Right kidney (tissue), 9 donors: ENCODE results near the gene PAQR4.
A peak's percentile ranks its signal among the peaks of the same experiment; 100 is the strongest.
"Not testable (repeated sequence)": the region's sequence is repeated elsewhere in the genome, so short reads cannot be mapped to it uniquely, and the experiment has no call there.

Experiments used
- DNase-seq: peaks from one replicate; pipeline ENCODE4 v3.0.0-alpha.2; 2016
- long read RNA-seq, 8 donors: transcript quantifications; one replicate each; lab custom pipeline, GENCODE V29; 2026

Gene PAQR4
- long read RNA-seq, donor 1, partial matches to known transcripts = 0 of 5 reads
- long read RNA-seq, donor 1, other reads (novel, unspliced or antisense) = 0 of 5 reads
- long read RNA-seq, donor 2, transcript PAQR4-202 (3 exons, 2,793 nt) = major isoform, 7 of 10 reads
- long read RNA-seq, donor 2, partial matches to known transcripts = 0 of 10 reads
- long read RNA-seq, donor 2, other reads (novel, unspliced or antisense) = 0 of 10 reads
- long read RNA-seq, donor 3, partial matches to known transcripts = 0 of 5 reads
- long read RNA-seq, donor 3, other reads (novel, unspliced or antisense) = 0 of 5 reads
- long read RNA-seq, donor 4, partial matches to known transcripts = 5 of 9 reads
- long read RNA-seq, donor 4, other reads (novel, unspliced or antisense) = 0 of 9 reads
- long read RNA-seq, donor 5, transcript PAQR4-202 (3 exons, 2,793 nt) = major isoform, 5 of 6 reads
- long read RNA-seq, donor 5, partial matches to known transcripts = 0 of 6 reads
- long read RNA-seq, donor 5, other reads (novel, unspliced or antisense) = 0 of 6 reads
- long read RNA-seq, donor 6, partial matches to known transcripts = 9 of 11 reads
- long read RNA-seq, donor 6, other reads (novel, unspliced or antisense) = 0 of 11 reads
- long read RNA-seq, donor 7 = 0 reads
- long read RNA-seq, donor 8, partial matches to known transcripts = 0 of 4 reads
- long read RNA-seq, donor 8, other reads (novel, unspliced or antisense) = 0 of 4 reads

DNA sequence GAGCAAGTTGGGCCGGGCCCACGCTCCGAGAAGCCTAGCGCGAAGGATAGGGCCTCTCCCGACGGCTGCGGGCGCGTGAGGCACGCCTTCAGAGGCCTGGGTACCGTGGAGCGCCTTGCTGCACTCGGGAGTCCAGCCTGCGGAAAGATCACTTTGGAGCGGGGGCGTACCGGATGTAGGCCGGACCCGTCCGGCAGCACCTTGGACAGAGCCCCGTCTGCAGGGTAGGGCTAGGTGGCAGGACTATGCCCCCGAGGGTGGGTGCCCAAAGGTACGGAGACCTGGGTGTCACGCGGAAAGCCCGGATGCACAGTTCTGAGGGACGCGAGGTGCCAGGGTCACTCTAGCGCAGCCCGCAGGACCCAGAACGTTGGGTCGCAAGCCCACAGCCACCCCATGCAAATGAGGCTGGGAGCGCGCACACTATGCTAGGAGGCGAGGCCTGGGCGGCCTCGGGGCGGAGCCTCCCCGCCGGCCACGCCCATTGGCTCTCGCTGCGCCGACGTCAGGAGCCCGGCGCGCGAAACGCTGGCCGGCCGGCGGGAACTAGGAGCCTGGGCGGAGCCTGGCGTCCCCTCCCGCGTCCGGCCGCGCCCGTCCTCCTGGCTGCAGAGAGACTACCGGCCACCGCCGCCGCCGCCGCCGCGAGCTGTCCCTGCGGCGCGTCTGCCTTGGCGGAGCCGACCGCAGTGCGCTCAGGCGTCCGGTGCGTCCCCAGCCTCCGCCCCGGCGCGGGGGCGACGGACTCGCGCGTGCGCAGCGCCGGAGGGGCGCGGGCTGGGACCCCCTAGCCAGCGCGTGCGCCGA is at the start of gene PAQR4:
PAQR4 (plus strand) TSS at position 611 of the 807 bp plus-strand sequence. CDS start 327 bp downstream, outside the sequence.
- DNase-seq = peak; percentile 98

DNA sequence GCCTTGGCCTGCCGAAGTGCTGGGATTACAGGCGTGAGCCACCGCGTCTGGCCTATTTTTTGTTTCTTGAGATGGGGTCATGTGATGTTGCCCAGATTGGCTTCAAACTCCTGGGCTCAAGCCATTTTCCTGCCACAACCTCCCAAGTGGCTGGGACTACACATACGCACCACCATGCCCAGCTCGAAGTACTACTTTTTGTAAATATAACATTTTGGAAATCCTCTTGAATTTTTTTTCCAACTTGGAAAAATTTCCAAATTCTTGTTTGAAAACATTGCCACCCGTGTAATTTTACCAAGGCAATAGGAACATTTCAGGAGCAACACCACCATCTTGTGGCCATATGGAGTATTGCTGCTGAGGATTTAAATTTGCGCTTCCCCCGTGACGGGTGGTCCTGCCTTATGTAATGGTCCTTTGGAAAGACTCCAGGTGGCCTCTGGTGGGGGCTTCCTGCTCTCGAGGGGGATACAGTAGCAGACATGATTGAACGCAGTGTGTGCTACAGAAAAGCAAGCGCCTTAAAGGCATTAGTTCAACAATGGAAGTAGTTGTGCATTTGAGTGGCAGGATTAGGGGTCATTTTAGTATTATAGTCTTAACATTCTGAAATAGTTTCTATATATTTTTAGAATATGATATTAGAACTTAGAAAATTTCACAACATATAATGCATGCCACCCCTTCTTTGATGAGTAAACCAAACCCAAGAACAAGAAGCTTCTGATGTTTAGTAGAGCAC is 49.5 kb upstream of the PAQR4 start:
- peak; percentile 59 for DNase-seq

DNA sequence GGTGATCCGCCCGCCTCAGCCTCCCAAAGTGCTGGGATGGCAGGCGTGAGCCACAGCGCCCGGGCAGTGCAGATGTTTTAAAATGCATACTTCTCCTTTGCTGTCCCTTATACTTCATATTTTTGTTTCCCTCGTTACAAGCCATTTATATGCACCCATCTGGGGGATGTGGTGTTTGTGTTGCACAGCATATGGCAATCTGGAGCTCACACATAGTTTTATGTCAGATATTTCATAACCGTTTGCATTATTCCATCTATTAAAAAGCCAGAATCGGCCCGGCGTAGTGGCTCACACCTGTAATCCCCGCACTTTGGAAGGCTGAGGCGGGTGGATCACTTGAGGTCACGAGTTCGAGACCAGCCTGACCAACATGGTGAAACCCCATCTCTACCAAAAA is 45.7 kb upstream of the PAQR4 start:
- no peak for DNase-seq

DNA sequence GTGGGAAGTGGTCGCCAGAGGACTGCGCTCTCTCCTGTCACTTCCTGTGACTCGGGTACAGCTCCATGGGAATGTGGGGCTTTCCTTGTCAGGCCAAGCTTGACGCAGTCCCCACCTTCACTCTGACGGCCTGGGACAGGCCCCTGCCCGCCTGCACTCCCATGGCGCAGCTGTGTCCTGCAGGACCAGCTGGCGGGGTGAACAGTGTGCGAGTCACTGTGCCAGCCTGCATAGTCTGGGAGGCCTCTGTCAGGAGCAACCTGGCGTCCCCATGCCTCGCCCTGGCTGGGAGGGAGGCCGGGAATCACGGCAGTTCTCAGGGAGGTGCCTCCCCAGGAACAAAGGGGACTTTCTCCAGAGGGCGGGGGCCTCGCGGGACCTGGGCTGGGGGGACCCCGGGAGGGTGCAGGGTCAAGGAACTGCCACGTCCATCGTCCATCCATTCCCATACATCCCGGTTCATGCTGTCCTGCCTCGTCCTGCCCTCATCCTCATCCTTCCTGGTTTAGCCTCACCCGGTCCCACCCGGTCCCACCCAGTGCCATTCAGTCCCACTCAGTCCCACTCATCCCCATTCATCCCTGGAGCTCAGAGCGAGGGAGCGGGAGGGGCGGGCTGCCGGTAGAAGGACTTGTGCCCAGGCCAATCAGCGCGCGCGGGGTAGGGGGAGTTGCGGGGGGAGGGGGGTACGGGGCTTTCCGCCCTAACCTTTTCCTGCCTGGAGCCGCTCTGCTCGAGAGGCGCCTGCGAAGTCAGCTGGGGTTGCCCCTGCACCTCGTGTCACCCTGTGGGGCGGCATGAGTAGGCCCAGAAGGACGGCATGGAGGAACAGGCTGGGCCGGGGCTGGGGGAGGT is 44.0 kb upstream of the PAQR4 start:
- DNase-seq = no peak

DNA sequence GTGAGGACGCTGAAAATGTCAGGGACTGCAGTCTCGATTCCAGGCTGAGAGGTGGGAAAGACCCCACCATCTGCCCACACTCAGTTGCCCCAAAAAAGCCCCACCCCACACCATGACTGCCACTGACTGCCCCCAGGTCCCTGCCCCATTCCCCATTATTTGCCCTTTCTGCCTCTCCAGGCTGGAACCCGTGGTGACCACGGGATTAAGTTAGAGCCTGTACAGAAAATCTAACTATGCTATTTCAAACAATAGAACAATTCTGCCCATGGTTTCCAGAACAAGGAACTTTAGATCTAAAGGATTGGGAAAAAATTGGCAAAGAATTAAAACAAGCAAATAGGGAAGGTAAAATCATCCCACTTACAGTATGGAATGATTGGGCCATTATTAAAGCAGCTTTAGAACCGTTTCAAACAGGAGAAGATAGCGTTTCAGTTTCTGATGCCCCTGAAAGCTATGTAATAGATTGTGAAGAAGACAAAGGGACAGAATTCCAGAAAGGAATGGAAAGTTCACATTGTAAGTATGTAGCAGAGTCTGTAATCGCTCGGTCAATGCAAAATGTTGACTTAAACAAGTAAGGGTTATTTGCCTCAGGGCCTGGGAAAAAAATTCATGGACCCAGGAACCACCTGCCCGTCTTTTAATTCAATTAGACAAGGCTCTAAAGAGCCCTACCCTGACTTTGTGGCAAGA is 43.0 kb upstream of the PAQR4 start:
- DNase-seq = no peak

DNA sequence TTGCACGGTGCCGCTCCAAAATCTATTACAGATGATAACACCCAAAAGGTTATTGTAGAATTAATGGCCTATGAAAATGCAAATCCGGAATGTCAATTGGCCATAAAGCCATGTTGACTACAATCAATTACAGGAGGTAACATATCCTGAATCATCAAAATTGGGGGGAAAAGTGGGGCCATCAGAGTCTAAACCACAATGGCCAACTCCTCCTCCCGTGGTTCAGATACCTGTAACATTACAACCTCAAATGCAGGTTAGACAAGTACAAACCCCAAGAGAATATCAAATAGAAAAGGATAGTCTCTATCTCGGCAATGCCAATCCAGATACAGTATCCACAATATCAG is 42.5 kb upstream of the PAQR4 start:
- DNase-seq = no peak

DNA sequence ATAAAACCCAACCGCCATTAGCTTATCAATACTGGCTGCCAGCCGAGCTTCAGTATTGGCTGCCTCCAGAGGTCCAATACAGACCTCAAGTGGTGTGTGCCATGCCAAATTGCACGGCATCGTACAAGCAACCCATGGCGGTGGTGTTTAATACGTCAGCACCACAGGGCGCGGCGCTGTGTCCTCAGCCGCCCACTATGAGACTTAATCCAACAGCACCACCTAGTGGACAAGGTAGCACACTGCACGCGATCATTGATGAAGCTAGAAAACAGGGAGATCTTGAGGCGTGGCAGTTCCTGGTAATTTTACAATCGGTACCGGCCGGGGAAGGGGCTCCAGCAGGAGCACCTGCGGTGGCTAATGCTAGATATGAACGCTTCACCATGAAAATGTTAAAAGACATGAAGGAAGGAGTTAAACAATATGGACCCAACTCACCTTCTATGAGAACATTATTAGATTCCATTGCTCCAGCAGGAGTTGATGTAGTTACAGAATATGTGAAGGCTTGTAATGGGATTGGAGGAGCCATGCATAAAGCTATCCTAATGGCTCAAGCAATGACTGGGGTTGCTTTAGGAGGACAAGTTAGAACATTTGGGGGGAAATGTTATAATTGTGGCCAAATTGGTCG is 42.0 kb upstream of the PAQR4 start:
- peak; percentile 68 for DNase-seq

DNA sequence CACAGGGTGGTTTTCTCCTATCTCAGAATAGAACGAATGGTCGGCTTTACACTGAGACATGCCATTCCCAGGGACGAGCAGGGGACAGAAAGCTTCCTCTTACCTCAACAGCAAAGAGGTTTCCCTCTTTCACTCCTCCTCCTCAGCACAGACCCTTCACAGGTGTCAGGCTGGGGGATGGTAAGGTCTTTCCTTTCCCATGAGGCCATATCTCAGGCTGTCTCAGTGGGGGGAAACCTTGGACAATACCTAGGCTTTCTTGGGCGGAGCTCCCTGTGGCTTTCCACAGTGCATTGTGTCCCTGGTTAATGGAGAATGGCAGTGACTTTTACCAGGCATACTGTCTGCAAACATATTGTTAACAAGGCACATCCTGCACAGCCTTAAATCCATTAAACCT is 41.0 kb upstream of the PAQR4 start:
- DNase-seq = not testable (repeated sequence)

DNA sequence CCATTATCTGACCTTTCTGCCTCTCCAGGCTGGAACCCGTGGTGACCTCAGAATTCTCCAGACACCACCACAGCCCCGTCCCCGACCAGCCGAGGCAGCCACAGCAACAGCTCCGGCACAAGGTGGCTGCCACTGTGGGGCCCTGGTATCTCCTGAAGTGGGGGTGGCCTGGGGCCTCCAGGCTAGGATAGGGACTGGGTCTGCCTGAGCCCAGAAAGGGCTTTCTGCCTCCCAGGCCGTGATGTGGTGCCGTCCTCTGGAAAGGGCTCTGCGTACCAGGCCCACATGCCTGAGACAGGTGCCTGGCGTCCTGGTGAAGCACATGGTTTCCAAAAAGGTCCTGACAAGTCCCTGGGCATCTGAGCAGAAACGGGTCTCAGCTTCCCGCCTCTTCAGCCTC is 40.4 kb upstream of the PAQR4 start:
- DNase-seq = no peak

DNA sequence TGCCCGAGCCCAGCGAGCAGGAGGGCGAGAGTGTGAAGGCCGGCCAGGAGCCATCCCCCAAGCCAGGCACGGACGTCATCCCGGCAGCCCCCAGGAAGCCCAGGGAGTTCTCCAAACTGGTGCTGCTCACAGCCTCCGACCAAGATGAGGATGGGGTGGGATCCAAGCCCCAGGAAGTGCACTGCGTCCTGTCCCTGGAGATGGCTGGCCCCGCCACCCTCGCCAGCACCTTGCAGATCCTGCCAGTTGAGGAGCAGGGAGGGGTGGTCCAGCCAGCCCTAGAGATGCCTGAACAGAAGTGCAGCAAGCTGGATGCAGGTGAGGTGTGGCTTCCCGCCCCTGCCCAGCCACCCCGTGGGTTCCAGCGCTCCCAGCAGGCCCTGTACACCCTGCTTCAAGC is 39.5 kb upstream of the PAQR4 start:
- DNase-seq = no peak

DNA sequence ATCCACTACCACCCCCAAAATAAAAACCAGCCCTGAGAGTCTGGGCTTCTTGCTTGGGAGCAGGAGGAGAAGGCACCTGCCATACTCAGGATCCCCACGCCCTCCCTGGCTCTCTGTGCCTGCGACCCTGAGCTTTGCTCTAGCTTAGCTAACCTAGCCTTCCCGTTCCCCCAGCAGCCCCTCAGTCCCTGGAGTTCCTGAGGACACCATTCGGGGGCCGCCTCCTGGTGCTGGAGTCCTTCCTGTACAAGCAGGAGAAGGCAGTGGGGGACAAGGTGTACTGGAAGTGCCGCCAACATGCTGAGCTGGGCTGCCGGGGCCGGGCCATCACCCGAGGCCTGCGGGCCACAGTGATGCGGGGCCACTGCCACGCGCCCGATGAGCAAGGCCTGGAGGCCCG is 38.9 kb upstream of the PAQR4 start:
- no peak for DNase-seq

DNA sequence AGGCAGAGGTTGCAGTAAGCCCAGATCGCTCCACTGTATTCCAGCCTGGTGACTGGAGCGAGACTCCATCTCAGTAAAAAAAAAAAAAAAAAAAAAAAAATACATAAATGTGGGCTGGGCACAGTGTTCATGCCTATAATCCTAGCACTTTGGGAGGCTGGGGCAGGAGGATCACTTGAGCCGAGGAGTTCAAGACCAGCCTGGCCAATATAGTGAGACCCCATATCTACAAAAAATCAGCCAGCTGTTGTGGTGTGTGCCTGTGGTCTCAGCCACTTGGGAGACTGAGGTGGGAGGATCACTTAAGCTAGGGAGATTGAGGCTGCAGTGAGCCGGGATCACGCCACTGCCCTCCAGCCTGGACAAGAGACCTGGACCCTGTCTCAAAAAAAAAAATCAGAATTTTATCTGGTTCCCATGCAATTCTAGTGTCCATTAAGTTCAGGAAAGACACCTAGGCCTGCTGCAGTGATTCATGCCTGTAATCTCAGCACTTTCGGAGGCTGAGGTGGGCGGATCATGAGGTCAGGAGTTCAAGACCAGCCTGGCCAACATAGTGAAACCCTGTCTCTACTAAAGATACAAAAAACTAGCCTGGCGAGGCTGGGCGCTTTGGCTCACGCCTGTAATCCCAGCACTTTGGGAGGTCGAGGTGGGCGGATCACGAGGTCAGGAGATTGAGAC is 37.8 kb upstream of the PAQR4 start:
- DNase-seq = not testable (repeated sequence)

DNA sequence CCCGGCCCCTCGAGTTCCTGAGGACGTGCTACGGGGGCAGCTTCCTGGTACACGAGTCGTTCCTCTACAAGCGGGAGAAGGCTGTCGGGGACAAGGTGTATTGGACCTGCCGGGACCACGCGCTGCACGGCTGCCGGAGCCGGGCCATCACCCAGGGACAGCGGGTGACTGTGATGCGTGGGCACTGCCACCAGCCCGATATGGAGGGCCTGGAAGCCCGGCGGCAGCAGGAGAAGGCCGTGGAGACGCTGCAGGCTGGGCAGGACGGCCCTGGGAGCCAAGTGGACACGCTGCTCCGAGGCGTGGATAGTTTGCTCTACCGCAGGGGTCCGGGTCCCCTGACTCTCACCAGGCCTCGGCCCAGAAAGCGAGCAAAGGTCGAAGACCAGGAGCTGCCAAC is 36.0 kb upstream of the PAQR4 start:
- DNase-seq = no peak

DNA sequence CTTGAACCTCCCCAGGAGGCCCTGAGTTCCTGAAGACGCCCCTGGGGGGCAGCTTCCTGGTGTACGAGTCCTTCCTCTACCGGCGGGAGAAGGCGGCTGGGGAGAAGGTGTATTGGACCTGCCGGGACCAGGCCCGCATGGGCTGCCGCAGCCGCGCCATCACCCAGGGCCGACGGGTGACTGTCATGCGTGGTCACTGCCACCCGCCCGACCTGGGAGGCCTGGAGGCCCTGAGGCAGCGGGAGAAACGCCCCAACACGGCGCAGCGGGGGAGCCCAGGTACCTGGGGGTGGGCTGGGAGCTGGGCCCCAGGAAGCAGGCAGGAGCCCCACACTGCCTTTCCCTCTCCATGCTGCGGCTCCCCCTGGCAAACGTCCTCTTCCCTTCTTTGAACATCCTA is 35.4 kb upstream of the PAQR4 start:
- no peak for DNase-seq

DNA sequence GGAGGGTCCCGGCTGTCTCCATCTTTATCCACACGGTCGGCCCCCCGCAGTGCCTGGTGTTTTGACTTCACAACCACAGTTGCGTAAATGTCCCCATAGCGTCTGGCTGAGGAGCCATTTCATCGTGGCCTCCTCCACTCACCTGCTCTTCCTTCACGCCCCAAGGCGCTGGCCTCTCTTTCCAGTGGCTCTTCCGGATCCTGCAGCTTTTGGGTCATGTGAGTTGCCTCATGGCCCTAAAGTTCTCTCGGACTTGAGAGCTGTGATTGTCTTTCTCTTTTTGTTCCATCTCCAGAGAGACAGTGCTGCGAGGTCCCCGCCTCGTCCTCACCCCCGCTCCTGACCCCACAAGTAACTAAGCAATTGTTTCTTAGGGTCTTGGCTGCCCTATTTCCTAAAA is 34.7 kb upstream of the PAQR4 start:
- DNase-seq = no peak

DNA sequence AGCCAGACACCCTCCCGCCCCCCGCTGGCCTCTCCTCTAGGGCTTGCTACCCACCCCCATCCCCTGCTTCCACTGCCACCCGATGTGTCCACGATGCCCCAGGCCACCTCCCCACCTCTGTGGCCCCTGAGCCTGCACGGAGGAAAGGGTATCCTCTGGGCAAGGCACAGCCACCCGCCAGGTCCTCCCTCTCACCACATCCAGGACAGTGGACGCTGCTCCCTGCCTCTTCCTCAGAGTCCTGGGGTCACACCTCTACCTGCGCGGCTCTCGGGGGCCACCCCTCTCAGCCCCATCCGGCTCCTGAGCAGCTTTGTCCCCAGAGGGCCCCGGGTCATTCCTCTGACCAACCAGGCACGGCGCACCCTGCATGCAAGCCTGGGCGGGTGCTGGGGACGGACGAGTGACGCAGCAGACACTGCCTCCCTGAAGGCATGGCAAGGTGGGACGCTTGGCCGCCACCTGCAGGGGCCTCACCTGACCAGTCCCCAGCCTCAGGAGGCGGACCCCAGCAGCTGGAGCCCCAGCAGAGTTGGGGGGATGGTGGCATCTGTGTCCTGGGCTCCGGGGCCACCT is 32.6 kb upstream of the PAQR4 start:
- DNase-seq = no peak

DNA sequence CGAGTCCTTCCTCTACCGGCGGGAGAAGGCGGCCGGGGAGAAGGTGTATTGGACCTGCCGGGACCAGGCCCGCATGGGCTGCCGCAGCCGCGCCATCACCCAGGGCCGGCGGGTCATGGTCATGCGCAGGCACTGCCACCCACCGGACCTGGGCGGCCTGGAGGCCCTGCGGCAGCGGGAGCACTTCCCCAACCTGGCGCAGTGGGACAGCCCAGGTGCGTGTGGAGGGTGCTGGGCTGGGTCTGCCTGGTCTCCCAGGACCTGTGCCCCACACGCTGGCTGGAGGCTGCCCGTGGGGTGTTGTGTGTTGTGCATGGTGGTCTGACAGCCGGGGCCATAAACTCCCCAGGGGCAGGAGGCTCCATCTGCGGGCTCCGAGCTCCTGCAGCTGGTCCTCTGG is 32.0 kb upstream of the PAQR4 start:
- no peak for DNase-seq

DNA sequence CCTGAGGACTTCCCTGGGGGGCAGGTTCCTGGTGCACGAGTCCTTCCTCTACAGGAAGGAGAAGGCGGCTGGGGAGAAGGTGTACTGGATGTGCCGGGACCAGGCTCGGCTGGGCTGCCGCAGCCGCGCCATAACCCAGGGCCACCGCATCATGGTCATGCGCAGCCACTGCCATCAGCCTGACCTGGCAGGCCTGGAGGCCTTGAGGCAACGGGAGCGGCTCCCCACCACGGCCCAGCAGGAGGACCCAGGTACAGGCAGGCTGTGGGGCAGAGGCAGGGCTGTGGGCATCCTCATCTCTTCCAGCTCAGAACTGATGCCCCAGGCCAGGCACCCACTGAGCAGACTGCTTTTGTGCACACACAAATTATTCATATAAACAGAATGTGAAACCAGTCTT is 30.9 kb upstream of the PAQR4 start:
- DNase-seq = no peak

DNA sequence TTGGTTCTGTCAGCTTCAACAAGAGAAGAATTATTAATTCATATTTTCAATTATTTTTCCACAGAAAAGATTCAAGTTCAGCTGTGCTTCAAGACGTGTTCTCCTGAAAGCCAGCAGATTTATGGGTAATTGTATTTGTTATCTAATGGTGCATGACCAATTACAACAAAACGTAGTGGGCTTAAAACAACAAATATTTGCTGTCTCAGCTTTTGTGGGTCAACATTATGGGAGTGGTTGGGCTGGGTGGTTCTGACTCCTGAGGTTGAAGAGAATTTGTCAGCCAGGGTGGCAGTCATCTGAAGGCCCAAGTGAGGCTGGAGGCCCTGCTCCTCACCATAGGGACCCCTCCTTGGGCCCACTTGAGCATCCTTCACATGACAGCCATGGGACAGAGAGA is 29.2 kb upstream of the PAQR4 start:
- DNase-seq = no peak
